ELR (cell line): ENCODE measurements around the gene PXDN.
A peak's percentile ranks its signal among the peaks of the same experiment; 100 is the strongest.

Source experiments
- DNase-seq: peaks from one replicate; pipeline ENCODE4 v3.0.0-alpha.2; 2015; ENCODE audit warnings: low read depth

PXDN gene

GRCh38 chr2:1754046-1754445 is 9.7 kb upstream of the PXDN start:
- DNase-seq = no peak

- no peak for DNase-seq
Measured at GRCh38 chr2:1752751-1753150, 8.4 kb upstream of the PXDN start.

GRCh38 chr2:1751767-1752725 is 7.7 kb upstream of the PXDN start:
- no peak for DNase-seq

GRCh38 chr2:1750933-1751766 is 6.8 kb upstream of the PXDN start:
- peak; percentile 86 for DNase-seq

- DNase-seq = no peak
Measured at GRCh38 chr2:1750270-1750932, 6.1 kb upstream of the PXDN start.

GRCh38 chr2:1749489-1750119 is 5.3 kb upstream of the PXDN start:
- no peak for DNase-seq

- DNase-seq = peak; percentile 39
Measured at GRCh38 chr2:1748741-1749488, 4.6 kb upstream of the PXDN start.

GRCh38 chr2:1748176-1748740 is 3.9 kb upstream of the PXDN start:
- DNase-seq = peak; percentile 30

GRCh38 chr2:1747065-1747941 is 3.0 kb upstream of the PXDN start:
- no peak for DNase-seq

GRCh38 chr2:1746174-1747064 is 2.1 kb upstream of the PXDN start:
- no peak for DNase-seq

- no peak for DNase-seq
Measured at GRCh38 chr2:1745171-1746023, 1.1 kb upstream of the PXDN start.

- no peak for DNase-seq
Measured at GRCh38 chr2:1744151-1744445, 217 bp downstream of the PXDN start.

GRCh38 chr2:1743396-1744150 is 742 bp downstream of the PXDN start:
- DNase-seq = peak; percentile 67

GRCh38 chr2:1742681-1743395 is 1.5 kb downstream of the PXDN start:
- peak; percentile 92 for DNase-seq

- DNase-seq = no peak
Measured at GRCh38 chr2:1742301-1742680, 2.0 kb downstream of the PXDN start.

- DNase-seq = no peak
Measured at GRCh38 chr2:1741851-1742250, 2.5 kb downstream of the PXDN start.
